Measurements from ENCODE around the gene SRGAP2C.
"Not testable (repeated sequence)": the region's sequence is repeated elsewhere in the genome, so short reads cannot be mapped to it uniquely, and the experiment has no call there.

The SRGAP2C gene

DNA sequence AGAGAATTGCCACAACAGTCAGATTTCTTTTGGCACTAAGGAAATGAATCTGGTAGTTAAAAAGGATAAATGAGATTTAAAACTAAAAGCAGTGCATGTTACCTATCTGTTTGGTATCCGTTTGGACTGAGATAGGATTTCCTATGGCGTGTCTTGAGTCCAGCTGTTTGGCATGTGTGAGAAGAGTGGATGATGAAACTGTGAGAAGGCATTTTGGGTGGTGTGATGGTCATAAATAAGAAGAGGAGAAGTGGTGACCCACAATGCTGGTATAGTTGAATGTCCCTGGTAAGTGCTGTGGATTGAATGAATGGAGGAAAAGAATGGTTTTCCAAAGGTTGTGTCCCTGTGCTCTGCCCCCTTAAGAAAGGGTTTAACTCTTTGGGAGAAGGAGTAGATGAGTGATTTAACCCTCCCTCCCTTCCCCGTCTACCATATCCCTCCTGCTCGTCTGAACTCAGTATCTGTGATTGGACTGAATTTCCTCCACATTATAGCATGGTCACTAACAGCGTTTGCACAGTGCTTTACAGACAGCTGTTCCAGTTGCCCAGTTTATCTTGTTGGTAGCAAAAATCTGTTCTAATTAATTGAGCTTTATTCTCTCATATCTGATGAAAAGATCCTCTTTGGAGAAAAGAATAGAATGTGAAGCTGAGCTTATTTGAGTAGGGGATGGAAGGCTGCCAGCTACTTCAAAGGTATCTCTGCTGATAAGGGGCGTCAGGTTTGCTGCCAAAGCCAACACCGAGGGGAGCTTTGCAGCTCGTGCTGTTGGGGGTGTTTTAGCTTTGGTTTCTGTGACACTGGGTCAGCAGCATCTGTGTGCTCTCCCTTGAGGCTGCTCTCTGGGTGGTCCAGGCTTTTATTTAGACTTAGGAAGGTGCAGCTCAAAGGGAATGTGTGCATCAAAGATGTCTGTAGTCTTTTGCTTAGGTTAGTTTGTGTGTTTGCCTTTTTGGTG, 148.1 kb downstream of the SRGAP2C start:
- DNase-seq (ENCODE audit: low read depth in 3 of 3): not testable (repeated sequence)

DNA sequence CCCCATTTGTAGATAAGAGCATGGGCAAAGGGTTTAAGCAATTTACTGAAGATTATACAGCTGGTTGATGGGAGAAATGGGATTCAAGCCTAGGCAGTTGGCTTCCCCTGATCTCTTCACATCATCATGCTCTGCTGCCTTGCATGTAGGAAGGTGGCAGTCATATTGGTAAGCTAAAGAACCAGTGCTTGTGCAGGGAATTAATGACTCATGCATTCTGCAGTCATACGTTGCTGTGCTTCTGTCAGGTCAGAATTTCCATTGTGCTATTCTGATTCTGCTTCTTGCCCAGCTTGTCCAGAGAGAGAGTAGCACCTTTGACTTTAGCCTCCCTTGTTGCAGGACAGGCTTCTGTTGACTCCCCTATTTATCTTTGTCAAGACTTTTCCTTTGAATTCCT, 153.2 kb downstream of the SRGAP2C start:
- DNase-seq (ENCODE audit: low read depth in 3 of 3): not testable (repeated sequence)

DNA sequence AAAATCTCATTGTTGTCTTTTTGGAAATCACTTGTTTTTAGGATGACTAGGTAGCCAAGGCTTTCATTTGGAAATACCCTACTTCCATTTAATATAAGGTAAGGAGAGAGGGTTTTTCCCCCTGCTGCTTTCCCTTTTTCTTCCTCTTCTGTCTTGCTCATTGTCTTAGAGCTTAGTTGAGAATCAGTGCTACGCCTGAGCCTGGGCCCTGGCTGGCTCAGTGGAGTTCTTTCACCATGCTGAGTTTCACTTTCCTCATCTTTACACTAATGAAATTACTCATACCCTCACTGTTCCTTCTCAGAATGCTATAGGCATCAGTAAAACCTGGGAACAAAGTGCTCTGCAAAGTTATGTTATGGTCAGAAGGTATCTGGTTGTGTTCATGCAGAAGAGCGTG, 154.8 kb downstream of the SRGAP2C start:
- DNase-seq (ENCODE audit: low read depth in 3 of 3): not testable (repeated sequence)

DNA sequence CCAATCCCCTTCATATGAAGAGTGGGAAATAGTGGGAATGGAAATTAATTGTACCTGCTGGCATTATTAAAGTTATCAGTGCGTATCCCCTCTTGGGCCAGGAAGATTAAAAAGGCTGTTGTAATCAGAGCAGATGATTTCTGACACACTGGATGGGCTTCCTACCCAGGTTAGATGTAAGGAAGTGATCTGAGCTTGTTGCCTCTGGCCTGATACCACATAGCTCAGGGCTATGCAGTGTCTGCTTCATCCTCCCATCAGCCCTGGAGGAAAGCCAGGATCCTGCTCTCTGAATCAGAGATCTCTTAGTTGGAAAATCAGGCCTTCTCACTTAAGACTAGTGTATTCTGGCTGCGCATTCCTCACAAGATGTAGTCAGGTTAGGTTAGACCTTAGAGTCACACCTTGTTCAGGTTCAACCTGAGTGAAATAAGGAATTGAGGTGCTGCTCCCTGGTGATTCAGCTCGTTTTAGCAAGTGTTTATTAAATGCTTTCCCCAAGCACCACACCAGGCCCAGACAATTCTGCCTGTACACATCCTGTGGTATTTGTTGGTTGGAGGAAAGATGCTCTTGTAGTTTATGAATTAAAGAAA, 158.6 kb downstream of the SRGAP2C start:
- DNase-seq (ENCODE audit: low read depth in 3 of 3): not testable (repeated sequence)

DNA sequence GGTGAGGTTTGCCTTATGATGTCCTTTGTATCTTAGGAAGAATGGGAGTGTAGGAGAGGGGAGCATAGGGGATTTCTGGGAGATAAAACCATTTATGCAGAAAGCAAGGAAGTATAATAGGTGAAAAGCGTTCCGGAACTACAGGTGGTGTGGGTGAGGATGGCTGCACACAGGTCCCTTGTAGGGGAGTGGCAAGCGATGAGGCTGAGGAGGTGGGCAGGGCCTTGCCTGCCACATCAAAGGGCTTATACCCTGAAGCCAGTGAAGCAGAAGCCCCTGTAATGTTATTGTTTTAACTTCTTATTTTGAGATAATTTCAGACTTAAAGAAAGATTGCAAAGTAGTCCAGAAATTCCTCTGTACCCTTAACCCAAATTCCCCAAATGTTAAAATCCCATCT, 159.6 kb downstream of the SRGAP2C start:
- not testable (repeated sequence) for DNase-seq (ENCODE audit: low read depth in 3 of 3)

DNA sequence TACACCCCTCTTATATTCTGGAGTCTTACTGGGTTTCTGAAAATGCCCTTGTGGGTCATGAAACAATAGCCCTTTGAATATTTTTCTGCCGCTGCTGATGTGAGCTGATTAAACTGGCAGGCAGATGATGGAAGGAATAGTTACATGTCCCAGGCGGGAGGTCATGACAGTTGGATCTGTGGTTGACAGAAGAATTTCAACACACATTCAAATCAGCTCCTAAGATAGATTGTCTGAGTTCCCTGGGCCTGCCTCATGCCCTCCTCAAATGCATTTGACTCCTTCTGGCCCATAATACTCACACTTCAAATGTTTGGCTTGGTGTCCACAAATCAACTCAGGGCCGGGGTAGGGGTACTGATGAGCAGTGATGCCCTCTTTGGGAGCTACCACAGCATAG, 161.9 kb downstream of the SRGAP2C start:
- DNase-seq (ENCODE audit: low read depth in 3 of 3): not testable (repeated sequence)

DNA sequence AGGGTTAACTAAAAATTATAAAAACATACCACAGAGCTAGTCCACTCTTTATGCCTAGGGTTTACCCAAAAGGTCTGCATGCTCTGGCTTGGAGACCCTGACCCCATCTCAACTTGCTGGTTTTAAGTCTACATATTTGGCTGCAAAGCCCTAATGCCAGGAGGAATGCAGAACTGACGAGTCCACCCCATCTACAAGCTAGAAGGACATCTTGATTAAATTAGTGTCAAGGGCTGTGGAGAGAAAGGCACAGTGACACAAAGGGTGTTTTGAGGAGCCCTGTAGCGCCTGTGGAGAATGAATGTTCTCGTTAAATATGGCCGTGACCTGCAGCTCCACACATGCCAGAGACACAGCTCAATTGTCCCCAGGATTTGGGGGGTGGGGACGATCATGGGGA, 162.7 kb downstream of the SRGAP2C start:
- not testable (repeated sequence) for DNase-seq (ENCODE audit: low read depth in 3 of 3)

DNA sequence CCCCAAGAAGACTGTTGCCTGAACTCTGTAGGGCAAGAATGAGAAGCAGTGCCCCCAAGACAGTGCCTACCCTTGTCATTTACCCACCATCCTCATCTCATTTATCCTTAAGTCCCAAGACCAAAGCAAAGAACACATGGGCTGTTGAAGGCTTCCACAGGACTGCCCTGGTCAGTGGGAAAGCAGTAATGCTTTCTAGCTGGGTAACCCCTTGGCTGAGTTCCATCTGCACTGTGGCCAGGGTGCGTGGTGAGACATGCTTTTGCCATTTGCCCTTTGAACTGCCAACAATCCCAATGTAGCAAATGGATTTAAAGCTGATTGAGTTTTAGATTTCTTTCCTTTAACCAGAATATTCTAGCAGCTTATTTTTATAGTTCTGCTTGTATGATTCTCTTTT, 163.3 kb downstream of the SRGAP2C start:
- DNase-seq (ENCODE audit: low read depth in 3 of 3): not testable (repeated sequence)

DNA sequence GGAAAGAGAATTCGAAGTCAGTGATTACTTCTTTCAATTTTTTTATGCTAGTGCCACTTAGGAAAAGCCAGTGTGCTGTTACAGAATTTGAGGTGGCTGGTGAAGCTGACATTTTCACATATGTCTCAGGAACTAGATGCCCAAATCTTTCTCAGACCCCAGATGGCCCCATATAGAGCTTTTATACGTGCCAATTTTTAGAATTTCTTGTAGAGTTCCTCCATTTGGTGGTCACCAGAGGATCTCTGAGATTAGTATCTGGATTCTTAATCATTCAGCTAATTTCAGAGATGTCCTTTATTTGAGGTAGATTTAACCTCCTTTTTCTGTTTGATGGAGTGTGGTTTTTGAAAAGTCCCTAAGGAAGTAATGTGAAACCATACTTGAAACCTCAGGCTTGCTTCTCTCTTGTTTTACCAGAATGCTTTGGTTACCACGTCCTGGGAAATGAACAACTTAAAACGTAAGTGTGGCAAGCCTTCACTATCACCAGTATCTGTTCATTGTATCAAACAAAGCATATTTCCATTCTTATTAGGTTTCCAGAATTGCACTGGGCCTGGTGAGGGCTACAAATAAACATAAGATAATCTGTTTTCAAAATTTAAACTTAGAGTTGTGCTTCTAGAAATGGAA, 164.7 kb downstream of the SRGAP2C start:
- DNase-seq (ENCODE audit: low read depth in 3 of 3): not testable (repeated sequence)

DNA sequence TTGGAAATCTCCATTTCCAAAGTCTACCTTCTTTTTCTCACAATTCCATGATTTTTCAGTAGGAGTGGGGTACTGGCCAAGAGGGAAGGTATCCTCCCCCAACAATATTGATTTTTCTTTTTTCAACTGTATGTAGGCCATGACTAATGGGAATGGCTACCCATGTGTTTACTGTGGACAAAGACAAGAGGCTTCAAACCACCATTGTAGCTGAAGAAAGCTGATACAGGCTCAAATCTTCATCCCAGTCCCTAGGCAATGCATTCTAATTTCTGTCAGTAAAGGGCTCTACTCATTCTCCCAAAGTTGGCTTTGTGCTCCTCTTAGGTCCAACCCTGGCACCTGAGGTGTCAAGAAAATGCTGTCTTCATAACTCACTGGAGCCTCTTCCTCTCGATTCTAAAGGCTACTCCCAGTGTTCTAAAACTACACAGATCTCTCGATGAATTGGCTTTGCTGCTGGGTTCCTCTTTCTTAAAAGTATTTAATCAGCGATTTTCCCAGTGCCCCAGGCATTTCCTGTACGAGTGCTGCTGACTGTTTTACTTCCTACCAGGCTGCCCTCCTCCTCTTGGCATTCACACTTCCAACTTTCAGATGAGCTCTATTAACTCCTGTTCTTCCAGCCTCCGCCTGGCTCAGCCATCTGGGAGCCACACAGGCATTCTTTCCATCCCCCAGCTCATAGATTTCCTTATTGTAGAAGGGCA, 171.1 kb downstream of the SRGAP2C start:
- DNase-seq (ENCODE audit: low read depth in 3 of 3): not testable (repeated sequence)

DNA sequence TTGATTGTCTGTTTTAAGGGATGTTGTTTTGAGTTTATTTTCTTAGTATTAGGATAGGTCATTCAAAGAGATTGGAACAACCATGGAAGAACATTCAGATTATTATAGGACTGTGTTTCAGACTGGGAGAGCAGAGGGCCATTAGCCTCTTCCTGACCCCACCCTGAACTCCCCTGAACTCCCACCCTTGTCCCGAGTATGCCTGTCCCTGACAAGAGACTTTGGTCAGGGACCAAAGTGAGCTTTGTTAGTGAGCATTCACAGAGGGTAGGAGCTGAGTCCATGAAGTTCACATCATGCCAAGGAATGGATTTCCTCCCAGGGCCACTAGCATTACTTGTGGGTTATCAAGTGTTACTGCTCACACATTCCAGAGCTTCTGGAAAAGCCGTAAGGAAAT, 172.0 kb downstream of the SRGAP2C start:
- not testable (repeated sequence) for DNase-seq (ENCODE audit: low read depth in 3 of 3)

DNA sequence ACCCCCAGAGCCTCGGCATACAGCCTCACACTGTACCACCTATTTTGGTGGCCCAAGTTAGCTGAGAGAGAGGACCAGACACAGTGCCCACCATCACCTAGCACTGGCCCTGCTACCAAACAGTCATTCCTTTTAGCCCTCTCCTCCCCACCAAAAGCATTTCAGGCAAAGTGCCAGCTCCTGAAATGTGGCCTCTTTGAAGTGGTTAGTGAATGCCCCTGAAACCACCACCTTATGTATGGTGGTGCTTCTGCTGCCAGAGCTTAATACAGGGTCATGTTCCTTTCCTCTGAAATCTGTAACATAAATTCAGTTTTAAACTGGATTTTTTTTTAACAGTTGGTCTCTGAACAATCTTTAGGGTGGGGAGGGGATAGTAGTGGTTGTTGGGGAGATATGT, 175.8 kb downstream of the SRGAP2C start:
- DNase-seq (ENCODE audit: low read depth in 3 of 3): not testable (repeated sequence)

DNA sequence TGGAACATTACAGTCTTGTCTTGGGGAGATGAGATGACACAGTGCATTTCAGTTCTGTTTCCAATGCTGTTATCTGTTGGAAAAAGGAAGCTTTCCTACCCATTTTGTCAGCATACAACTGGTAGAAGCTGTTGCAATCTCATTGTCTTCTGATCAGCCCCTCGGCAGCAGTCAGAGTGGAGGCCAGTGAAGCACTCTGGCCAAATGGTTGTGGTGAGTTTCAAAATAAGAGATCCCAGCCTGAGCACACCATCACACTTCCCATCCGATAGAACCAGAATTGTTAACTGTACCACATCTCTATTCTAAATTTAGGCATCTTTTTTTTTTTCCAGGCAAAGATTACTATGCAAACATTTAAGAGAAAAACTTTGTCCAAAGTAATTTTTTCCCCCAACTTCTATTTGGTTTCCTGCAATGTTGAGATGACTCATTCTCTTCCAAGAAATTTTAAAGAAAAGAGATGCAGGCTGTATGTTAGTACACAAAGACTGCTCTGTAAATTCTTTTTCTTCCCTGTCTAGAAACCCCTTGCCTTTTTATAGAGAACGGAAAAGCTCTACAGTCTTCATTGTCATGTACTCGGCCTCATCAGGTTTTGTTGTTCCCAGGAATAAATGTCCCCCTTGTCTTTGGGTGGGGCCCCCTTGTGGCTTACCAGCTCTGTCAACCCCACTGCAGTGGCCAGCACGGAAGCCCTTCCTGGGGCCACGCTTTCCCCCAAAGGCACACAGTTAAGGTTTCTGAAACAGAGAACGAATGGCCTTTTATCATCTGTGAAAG, 176.9 kb downstream of the SRGAP2C start:
- DNase-seq (ENCODE audit: low read depth in 3 of 3): not testable (repeated sequence)

DNA sequence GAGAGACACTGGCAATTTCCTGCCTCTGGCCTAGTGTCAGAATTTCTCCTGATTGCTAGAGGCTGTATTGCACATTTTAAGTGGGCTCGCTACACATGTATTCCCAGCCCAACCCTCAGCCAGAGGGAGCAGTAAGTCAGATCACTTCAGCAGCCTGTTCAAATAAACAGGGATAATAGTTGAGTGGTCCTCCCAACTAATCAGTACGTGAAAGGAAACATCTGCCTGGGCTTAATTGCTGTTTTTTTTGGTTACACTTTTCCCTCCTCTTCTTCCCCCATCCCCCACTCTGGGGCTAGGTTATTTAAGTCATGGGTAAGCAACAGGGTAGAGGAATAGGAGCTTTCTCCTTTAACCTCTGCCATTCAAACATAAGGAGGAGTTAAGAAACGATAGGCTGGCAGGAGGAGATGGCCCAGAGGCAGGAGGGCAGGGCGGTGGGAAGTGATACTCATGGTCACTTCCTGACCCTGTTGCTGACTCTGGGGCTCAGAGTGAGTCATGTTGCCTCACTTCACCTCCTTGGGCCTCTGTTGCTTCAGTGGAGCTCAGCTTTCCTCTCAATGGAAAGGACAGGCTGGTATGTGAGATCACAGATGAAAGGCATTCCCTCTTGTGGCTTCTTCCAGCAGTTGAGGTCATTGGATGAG, 177.6 kb downstream of the SRGAP2C start:
- peak in 1 of 3 donors; percentile 9 for DNase-seq (ENCODE audit: low read depth in 3 of 3)

DNA sequence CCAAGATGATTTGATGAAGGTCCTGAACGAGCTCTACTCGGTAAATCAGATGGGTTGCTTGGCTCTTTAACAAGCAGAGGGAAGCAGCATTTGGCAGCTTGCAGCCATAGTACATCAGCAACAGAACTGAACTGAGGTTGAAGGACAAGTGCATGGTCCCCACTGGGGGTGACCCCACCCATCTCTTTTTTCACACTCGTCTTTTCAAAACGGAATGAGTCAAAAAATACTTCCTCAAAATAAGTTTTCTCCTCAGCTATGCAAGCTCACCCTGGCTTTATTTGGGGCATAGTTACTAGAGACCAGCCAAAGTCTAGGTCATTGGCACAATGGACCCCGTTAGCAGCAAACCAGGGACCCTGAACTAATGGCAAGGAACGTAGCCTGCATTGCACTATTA, 180.5 kb downstream of the SRGAP2C start:
- DNase-seq (ENCODE audit: low read depth in 3 of 3): not testable (repeated sequence)

DNA sequence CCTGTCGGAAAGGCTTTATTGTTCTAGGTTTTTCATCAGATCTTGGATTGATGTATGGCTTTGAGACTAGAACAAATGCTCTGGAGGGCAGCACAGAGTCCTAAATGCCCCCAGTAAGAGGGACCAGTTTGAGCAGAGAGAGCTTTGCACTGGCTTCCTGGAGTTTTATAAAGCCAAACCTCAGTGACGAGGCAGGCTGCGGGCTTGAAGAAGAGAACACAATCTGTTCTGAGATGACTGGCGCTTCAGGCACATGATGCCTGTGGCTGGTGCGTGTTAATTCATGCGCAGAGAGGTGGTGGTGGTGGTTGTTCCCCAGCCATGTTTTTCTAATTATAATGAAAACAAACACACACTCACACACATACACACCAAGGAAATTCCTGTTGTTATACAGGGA, 180.9 kb downstream of the SRGAP2C start:
- DNase-seq (ENCODE audit: low read depth in 3 of 3): peak in 2 of 3 donors; percentile 9 to 34

DNA sequence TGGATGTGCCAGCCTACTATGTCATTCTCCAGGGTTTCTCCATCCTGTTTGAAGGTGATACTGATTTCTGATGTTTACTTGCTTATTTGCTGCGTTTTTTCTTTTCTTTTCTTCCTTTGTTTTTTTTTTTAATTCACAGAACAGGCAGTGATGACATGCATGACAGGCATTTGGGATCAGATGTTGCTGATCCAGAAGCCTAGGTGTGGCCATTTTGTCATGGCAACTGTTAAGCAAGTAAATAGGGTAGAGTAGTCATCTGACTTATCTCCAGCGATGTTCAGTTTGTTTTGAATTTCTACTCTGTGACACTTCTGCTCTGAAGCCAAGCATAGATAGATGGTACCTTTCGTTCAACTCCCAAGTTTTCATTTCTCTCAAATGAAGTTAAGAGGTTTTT, 181.4 kb downstream of the SRGAP2C start:
- not testable (repeated sequence) for DNase-seq (ENCODE audit: low read depth in 3 of 3)

DNA sequence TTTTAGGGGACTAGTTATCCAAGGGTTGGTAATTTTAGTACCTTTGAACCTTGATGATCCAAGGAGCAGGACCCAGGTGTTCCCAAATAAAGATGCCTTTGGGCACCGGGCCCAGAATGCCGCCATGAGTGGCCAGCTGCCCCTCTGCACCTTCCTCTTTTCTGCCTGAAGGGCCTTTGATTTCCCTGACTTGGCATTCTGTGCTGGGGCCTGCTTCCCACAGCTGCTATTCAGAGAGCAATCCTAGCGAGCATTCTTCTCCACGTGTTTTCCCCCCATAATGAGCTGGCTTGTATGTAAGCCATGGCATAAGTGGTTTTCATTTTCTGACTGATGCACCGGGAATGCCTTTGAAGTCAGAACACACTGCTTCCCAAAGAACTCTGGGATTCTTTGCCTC, 184.1 kb downstream of the SRGAP2C start:
- DNase-seq (ENCODE audit: low read depth in 3 of 3): not testable (repeated sequence)

DNA sequence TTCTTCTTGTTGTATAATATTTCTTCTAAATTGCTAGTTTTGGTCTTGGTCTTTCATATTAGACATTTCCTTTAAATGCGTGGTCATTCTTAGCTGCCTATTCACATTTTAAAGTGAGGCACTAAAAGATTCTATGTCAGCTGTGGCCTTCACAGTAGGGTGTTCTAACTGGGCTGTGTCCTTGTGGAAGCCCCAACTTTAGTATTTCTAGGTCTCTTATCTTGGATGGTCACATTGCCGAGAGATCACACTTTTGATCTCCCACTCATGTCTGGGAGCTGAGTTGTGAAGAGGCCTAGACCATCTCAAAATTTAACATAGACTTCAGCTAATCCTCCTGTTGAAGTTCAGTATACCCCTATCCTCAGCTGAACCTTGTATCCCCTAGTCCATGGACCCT, 185.2 kb downstream of the SRGAP2C start:
- not testable (repeated sequence) for DNase-seq (ENCODE audit: low read depth in 3 of 3)

DNA sequence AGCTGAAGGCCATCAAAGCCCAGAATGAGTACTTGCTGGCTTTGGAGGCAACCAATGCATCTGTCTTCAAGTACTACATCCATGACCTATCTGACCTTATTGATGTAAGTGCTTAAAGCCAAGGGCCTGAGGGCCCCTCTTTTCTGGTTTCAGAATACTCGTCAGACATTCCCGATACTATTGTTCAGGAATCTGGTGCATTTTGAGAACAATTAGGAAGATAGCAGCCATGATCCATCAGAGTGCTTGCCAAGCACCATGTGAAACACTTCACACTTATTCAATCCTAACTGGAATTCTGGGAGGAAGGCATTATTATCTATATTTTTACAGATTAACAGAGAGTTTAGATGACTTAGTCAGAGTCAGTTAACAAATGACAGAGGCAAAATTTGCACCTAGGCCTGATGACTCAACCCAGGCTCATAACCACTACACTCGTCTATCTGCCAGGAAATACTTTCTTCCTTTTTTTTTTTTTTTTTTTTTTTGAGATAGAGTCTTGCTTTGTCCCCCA, 190.1 kb downstream of the SRGAP2C start:
- not testable (repeated sequence) for DNase-seq (ENCODE audit: low read depth in 3 of 3)
